Transverse colon (tissue), 4 donors: Measurements from ENCODE around the gene SP1. TPM values are rescaled to one million over a fixed set of nuclear protein-coding genes. Genes with fewer than 3 reads are reported as not detected.
"Not testable (repeated sequence)": the region's sequence is repeated elsewhere in the genome, so short reads cannot be mapped to it uniquely, and the experiment has no call there.

ENCODE experiments used
- DNase-seq: peaks from one replicate; pipeline ENCODE4 v3.0.0-alpha.2; 2019
- H3K27ac ChIP-seq, 4 donors: fragments of 200-600 bp; sonication (generic); 2 replicates each; pipeline ENCODE4 v1.5.1; 2016 to 2018; ENCODE audit warnings: inconsistent platforms in 4 of 4
- H3K27me3 ChIP-seq: fragments of 200-600 bp; sonication (generic); 2 replicates; pipeline ENCODE4 v1.5.1; 2017; ENCODE audit warnings: inconsistent platforms
- H3K36me3 ChIP-seq, 4 donors: fragments of 200-600 bp; sonication (generic); 2 replicates each; pipeline ENCODE4 v1.5.1; 2017 to 2019; ENCODE audit warnings: inconsistent platforms in 4 of 4
- H3K4me1 ChIP-seq, 4 donors: fragments of 200-600 bp; sonication (generic); 2 replicates each; pipeline ENCODE4 v1.5.1; 2017 to 2020; ENCODE audit warnings: inconsistent platforms in 4 of 4
- H3K4me3 ChIP-seq, 4 donors: fragments of 200-600 bp; sonication (generic); 1 replicate in 1 of 4; 2 replicates in 3 of 4; pipeline versions ENCODE4 v1.5.1 to v1.6.1; 2017 to 2019; ENCODE audit warnings: inconsistent platforms in 4 of 4
- H3K9me3 ChIP-seq, 2 donors: fragments of 200-600 bp; sonication (generic); 2 replicates each; pipeline ENCODE4 v1.5.1; 2017 to 2019; ENCODE audit warnings: inconsistent platforms in 2 of 2
- EP300 ChIP-seq: sonication (generic); formaldehyde crosslinking; IDR thresholded peaks from one replicate; pipeline ENCODE4 v1.6.1; 2017; ENCODE audit warnings: antibody characterized with exemption, low read depth
- POLR2A ChIP-seq: fragments of 450-650 bp; IDR thresholded peaks from one replicate; pipeline ENCODE4 v1.6.1; 2016; ENCODE audit warnings: antibody characterized with exemption, mild to moderate bottlenecking, moderate library complexity
- POLR2AphosphoS5 ChIP-seq, 3 donors: sonication (generic); formaldehyde crosslinking; IDR thresholded peaks; one replicate each; pipeline ENCODE4 v1.6.1; 2016; ENCODE audit warnings: antibody characterized with exemption in 3 of 3
- WGBS, 2 donors: methylation state at CpG; one replicate each; pipeline ENCODE4 v1.1.5; 2018; ENCODE audit warnings: low coverage in 1 of 2; 5-methylcytosine and 5-hydroxymethylcytosine counted together
- in situ Hi-C, 4 donors: fragments of 200-750 bp; cut with MboI; loops; one replicate each; pipeline versions ENCODE4 v1.15.0 to v1.15.1; 2017; ENCODE audit warnings: low sequenced_read_pairs in 3 of 4, low pct_ligation_motif_present in 1 of 4, low pct_unique_long_range_greater_than_20kb in 1 of 4
- intact Hi-C: fragments of 100-400 bp; cut with DNase I; formaldehyde crosslinking; loops from one replicate; pipeline ENCODE4 v1.15.1; 2023; ENCODE audit warnings: low total_unique reads
- total RNA-seq, 4 donors: library from RNA; depleted of rRNA; stranded (reverse); fragments of >200 nt; gene quantifications; one replicate each; pipeline ENCODE4 v1.1.0, GENCODE V29; 2016
- TF ChIP-seq, protein P1 (sequence below), 5 experiments: fragments of 200-600 bp in 3 of 5; fragments of 450-650 bp in 2 of 5; sonication (generic) in 3 of 5; IDR thresholded peaks; 1 replicate in 2 of 5; 2 replicates in 3 of 5; pipeline ENCODE4 v1.5.1; 2016 to 2017; ENCODE audit warnings: antibody characterized with exemption in 5 of 5, inconsistent platforms in 3 of 5, mild to moderate bottlenecking in 2 of 5, moderate library complexity in 1 of 5

The SP1 gene
- total RNA-seq, 4 donors from 2014 or later = 32.6 to 80.1 (median 67.1) TPM

DNA sequence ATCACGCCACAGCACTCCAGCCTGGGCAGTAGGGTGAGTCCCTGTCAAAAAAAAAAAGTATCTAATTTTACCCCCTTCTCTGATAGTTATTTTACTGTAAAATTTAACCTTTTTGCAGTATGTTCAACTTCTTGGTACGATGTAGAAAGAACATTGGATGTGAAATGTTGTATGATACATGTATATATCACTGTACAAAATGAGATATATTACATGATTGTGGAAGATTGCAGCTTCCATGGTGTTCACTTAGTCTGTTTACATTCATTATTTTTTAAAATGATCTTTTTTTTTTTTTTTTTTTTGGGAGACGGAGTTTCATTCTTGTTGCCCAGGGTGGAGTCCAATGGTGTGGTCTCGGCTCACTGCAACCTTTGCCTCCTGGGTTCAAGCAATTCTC, 9.0 kb downstream of the SP1 start:
- in situ Hi-C loops (no loop called here), intact Hi-C loops (no loop called here)
- peaks cover 40 to 82% (median 71%) of the 10 kb centered on the region in 4 donors for H3K4me1 ChIP-seq
- H3K27ac ChIP-seq = peak overlapping the region; percentile 78 to 84 (median 80)
- no peak for DNase-seq
- no peaks in the 10 kb centered on the region for H3K9me3 ChIP-seq
- H3K27me3 ChIP-seq = no peaks in the 10 kb centered on the region
- 83 to 94% methylated on average over 3 to 4 of the region's 4 CpGs for WGBS, 2 donors
- TF ChIP-seq EP300 (no peak), POLR2A (no peak), POLR2AphosphoS5 (IDR thresholded peaks at IDR 0.05) (no peak)
- TF ChIP-seq, protein P1, sequence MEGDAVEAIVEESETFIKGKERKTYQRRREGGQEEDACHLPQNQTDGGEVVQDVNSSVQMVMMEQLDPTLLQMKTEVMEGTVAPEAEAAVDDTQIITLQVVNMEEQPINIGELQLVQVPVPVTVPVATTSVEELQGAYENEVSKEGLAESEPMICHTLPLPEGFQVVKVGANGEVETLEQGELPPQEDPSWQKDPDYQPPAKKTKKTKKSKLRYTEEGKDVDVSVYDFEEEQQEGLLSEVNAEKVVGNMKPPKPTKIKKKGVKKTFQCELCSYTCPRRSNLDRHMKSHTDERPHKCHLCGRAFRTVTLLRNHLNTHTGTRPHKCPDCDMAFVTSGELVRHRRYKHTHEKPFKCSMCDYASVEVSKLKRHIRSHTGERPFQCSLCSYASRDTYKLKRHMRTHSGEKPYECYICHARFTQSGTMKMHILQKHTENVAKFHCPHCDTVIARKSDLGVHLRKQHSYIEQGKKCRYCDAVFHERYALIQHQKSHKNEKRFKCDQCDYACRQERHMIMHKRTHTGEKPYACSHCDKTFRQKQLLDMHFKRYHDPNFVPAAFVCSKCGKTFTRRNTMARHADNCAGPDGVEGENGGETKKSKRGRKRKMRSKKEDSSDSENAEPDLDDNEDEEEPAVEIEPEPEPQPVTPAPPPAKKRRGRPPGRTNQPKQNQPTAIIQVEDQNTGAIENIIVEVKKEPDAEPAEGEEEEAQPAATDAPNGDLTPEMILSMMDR (IDR thresholded peaks at IDR 0.05) = no peak
- peaks cover 0 to 15% (median 6%) of the 10 kb centered on the region in 4 donors for H3K36me3 ChIP-seq
- peak overlapping the region in 1 of 4 donors; percentile 24 for H3K4me3 ChIP-seq

GRCh38 chr12:53389702-53390101, 9.7 kb downstream of the SP1 start:
- no peak for DNase-seq
- H3K36me3 ChIP-seq = peaks cover 0 to 10% (median 4%) of the 10 kb centered on the region in 4 donors
- in situ Hi-C loops = no loop called here
- H3K9me3 ChIP-seq = no peaks in the 10 kb centered on the region
- intact Hi-C loops = loop anchor here (2.0 kb wide), 1 partner anchor 23 kb away; no protein-coding TSS in a partner anchor
- H3K27me3 ChIP-seq = no peaks in the 10 kb centered on the region
- peak overlapping the region; percentile 78 to 84 (median 80) for H3K27ac ChIP-seq
- peaks cover 35 to 74% (median 63%) of the 10 kb centered on the region in 4 donors for H3K4me1 ChIP-seq
- H3K4me3 ChIP-seq = peak overlapping the region in 1 of 4 donors; percentile 13
- TF ChIP-seq, protein P1 (IDR thresholded peaks at IDR 0.05) = no peak
- no peak for TF ChIP-seq EP300
- no peak for TF ChIP-seq POLR2A
- TF ChIP-seq POLR2AphosphoS5 (IDR thresholded peaks at IDR 0.05) = no peak
- WGBS, 2 donors = 89 to 100% methylated on average over 1 to 3 of the region's 3 CpGs

- H3K27me3 ChIP-seq = no peaks in the 10 kb centered on the region
- no peaks in the 10 kb centered on the region for H3K9me3 ChIP-seq
- intact Hi-C loops (loop anchor here (2.0 kb wide), 1 partner anchor 21 kb away; no protein-coding TSS in a partner anchor), in situ Hi-C loops (no loop called here)
- TF ChIP-seq, protein P1 (IDR thresholded peaks at IDR 0.05) = no peak
- TF ChIP-seq EP300 (no peak), POLR2A (no peak), POLR2AphosphoS5 (IDR thresholded peaks at IDR 0.05) (no peak)
- peaks cover 26 to 60% (median 45%) of the 10 kb centered on the region in 4 donors for H3K4me1 ChIP-seq
- H3K36me3 ChIP-seq = peaks cover 0 to 8% (median 0%) of the 10 kb centered on the region in 4 donors
- no peak overlapping the region for H3K4me3 ChIP-seq
- 40 to 51% methylated on average over 4 to 5 of the region's 5 CpGs for WGBS, 2 donors
- no peak for DNase-seq
- peak overlapping the region; percentile 78 to 84 (median 80) for H3K27ac ChIP-seq
These were observed 11.7 kb downstream of the SP1 start for GRCh38 chr12:53391724-53392123.

DNA sequence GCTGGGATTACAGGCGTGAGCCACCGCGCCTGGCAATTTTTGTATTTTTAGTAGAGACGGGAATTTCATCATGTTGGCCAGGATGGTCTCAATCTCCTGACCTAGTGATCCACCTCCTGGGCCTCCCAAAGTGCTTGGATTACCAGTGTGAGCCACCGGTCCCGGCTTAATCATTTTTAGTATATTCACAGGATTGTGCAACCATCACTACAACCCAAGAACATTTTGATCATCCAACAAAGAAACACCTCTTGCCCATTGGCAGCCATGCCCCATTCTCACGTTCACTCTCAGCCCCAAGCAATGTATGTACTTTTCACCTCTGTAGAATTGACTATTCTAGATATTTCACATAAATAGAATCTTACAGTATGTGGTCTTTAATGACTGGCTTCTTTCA, 19.9 kb downstream of the SP1 start:
- WGBS, 2 donors = 94 to 100% methylated on average over 2 to 7 of the region's 7 CpGs
- intact Hi-C loops = no loop called here
- H3K4me3 ChIP-seq = no peak overlapping the region
- DNase-seq = no peak
- no peaks in the 10 kb centered on the region for H3K27me3 ChIP-seq
- TF ChIP-seq EP300 (no peak), POLR2AphosphoS5 (IDR thresholded peaks at IDR 0.05) (no peak), POLR2A (no peak)
- TF ChIP-seq, protein P1 (IDR thresholded peaks at IDR 0.05) = no peak
- peaks cover 0 to 11% (median 5%) of the 10 kb centered on the region in 4 donors for H3K36me3 ChIP-seq
- H3K4me1 ChIP-seq = peaks cover 3 to 25% (median 8%) of the 10 kb centered on the region in 4 donors
- in situ Hi-C loops = no loop called here
- no peaks in the 10 kb centered on the region for H3K9me3 ChIP-seq
- no peak overlapping the region for H3K27ac ChIP-seq

DNA sequence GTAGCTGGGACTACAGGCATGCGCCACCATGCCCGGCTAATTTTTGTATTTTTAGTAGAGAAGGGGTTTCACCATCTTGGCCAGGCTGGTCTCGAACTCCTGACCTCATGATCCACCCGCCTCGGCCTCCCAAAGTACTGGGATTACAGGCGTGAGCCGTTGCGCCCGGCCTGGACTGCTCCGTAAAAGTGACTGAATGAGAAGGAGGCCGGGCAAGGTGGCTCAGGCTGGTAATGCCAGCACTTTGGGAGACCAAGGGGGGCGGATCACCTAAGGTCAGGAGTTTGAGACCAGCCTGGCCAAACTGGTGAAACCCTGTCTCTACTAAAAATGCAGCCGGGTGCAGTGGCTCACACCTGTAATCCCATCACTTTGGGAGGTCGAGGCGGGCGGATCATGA, 22.4 kb downstream of the SP1 start:
- in situ Hi-C loops, intact Hi-C loops, H3K27me3 ChIP-seq, DNase-seq, H3K4me3 ChIP-seq, H3K9me3 ChIP-seq, H3K27ac ChIP-seq: not testable (repeated sequence)
- WGBS, 2 donors = 98 to 100% methylated on average over 3 to 16 of the region's 16 CpGs
- H3K36me3 ChIP-seq = peaks cover 0 to 22% (median 8%) of the 10 kb centered on the region in 4 donors
- H3K4me1 ChIP-seq = peaks cover 0 to 16% (median 5%) of the 10 kb centered on the region in 4 donors
